Endothelial cell of umbilical vein (primary cell): ENCODE data around the gene POLR3GL. TPM values are rescaled to one million over a fixed set of nuclear protein-coding genes. Genes with fewer than 3 reads are reported as not detected.
A peak's percentile ranks its signal among the peaks of the same experiment; 100 is the strongest.
"Not testable (repeated sequence)": the region's sequence is repeated elsewhere in the genome, so short reads cannot be mapped to it uniquely, and the experiment has no call there.

ENCODE experiments used
- BruUV-seq: library from RNA; stranded (reverse); fragments of 400-500 nt; replicated peaks from 2 replicates; lab custom pipeline; 2021; lab: Mats Ljungman, UMichigan
- CTCF ChIA-PET: fragments of 300-600, 350-600 bp; sonication (Branson Sonifier 250); formaldehyde crosslinking; loops from one replicate; lab custom pipeline; 2021; ENCODE audit warnings: antibody characterized with exemption, inconsistent platforms; lab: Charles Lee
- POLR2A ChIA-PET: fragments of 300-600, 350-600 bp; sonication (Branson Sonifier 250); formaldehyde crosslinking; loops from one replicate; lab custom pipeline; 2021; ENCODE audit warnings: antibody characterized with exemption, inconsistent platforms; lab: Charles Lee
- DNase-seq: peaks from one replicate; pipeline ENCODE4 v3.0.0-alpha.2; 2011; ENCODE audit warnings: low read depth, low spot score
- FAIRE-seq: peaks from 2 replicates; lab custom pipeline; 2011; peaks lifted over from hg19 to GRCh38; lab: Jason Lieb, UNC
- H2AFZ ChIP-seq: 2 replicates; pipeline ENCODE4 v1.6.0; 2012; ENCODE audit warnings: low read depth, low read length, control low read depth, inconsistent platforms
- H3K27ac ChIP-seq: 2 replicates; pipeline ENCODE4 v1.5.1; 2011; ENCODE audit warnings: low read depth, mild to moderate bottlenecking, control low read depth, low read length, moderate library complexity; ENCODE audit not compliant: insufficient read depth
- H3K27me3 ChIP-seq, 2 experiments: 2 replicates each; pipeline versions ENCODE4 v1.6.0 to v1.6.1; 2011; ENCODE audit warnings: low read length in 2 of 2, mixed read lengths in 1 of 2; ENCODE audit not compliant: control insufficient read depth in 2 of 2, insufficient read depth in 2 of 2
- H3K36me3 ChIP-seq, 2 experiments: 2 replicates in 1 of 2; 3 replicates in 1 of 2; pipeline ENCODE4 v1.5.1; 2011; ENCODE audit warnings: low read length in 2 of 2, mild to moderate bottlenecking in 1 of 2, moderate library complexity in 1 of 2; ENCODE audit not compliant: control insufficient read depth in 2 of 2, insufficient read depth in 2 of 2; ENCODE audit errors: extremely low read depth in 1 of 2
- H3K4me1 ChIP-seq: 3 replicates; pipeline ENCODE4 v1.5.1; 2011; ENCODE audit warnings: mild to moderate bottlenecking, low read length; ENCODE audit not compliant: control insufficient read depth, insufficient read depth; ENCODE audit errors: extremely low read depth
- H3K4me2 ChIP-seq: 2 replicates; pipeline ENCODE4 v1.6.1; 2011; ENCODE audit warnings: low read length, control low read depth, mixed read lengths; ENCODE audit not compliant: insufficient read depth
- H3K4me3 ChIP-seq, 3 experiments: fragments of 200-600 bp in 1 of 3; sonication (generic), shearing (Covaris generic) in 1 of 3; replicated peaks in 1 of 3; 2 replicates each; pipeline ENCODE4 v1.5.1; 2011 to 2016; ENCODE audit warnings: control low read depth in 3 of 3, low read length in 3 of 3, mild to moderate bottlenecking in 2 of 3, inconsistent platforms in 1 of 3, low read depth in 1 of 3, moderate library complexity in 1 of 3; ENCODE audit not compliant: insufficient read depth in 1 of 3
- H3K79me2 ChIP-seq: 2 replicates; pipeline ENCODE4 v1.6.0; 2012; ENCODE audit warnings: low read length, inconsistent platforms; ENCODE audit not compliant: control insufficient read depth, insufficient read depth
- H3K9ac ChIP-seq: replicated peaks from 2 replicates; pipeline ENCODE3; 2011; ENCODE audit warnings: low read length, control low read depth; ENCODE audit not compliant: insufficient read depth; ENCODE audit errors: extremely low read depth
- H3K9me1 ChIP-seq: replicated peaks from 3 replicates; pipeline ENCODE4 v1.6.0; 2011; ENCODE audit warnings: mild to moderate bottlenecking, low read length; ENCODE audit not compliant: control insufficient read depth, insufficient read depth; ENCODE audit errors: extremely low read depth
- H3K9me3 ChIP-seq: replicated peaks from 2 replicates; pipeline ENCODE4 v1.5.1; 2012; ENCODE audit warnings: low read length, inconsistent platforms; ENCODE audit not compliant: control insufficient read depth, insufficient read depth
- H4K20me1 ChIP-seq: replicated peaks from 2 replicates; pipeline ENCODE3; 2011; ENCODE audit warnings: mild to moderate bottlenecking, low read length; ENCODE audit not compliant: control insufficient read depth, insufficient read depth; ENCODE audit errors: extremely low read depth
- EZH2 ChIP-seq: IDR thresholded peaks from 2 replicates; pipeline ENCODE4 v1.6.1; 2012; ENCODE audit warnings: borderline replicate concordance, low read depth, mild to moderate bottlenecking, moderate library complexity, low read length, inconsistent platforms; ENCODE audit not compliant: severe bottlenecking
- FOS ChIP-seq: IDR thresholded peaks from 2 replicates; pipeline ENCODE4 v1.6.1; 2011; ENCODE audit warnings: mild to moderate bottlenecking, low read length, moderate library complexity, borderline replicate concordance; ENCODE audit not compliant: insufficient read depth
- GATA2 ChIP-seq: IDR thresholded peaks from 2 replicates; pipeline ENCODE4 v1.7.0; 2011; ENCODE audit warnings: low read depth, mild to moderate bottlenecking, moderate library complexity, mixed read lengths, low read length; ENCODE audit not compliant: insufficient read length, insufficient read depth
- JUN ChIP-seq: IDR thresholded peaks from 2 replicates; pipeline ENCODE4 v1.6.1; 2011; ENCODE audit warnings: borderline replicate concordance, low read depth; ENCODE audit not compliant: insufficient read length, insufficient read depth
- MYC ChIP-seq: IDR thresholded peaks from one replicate; pipeline ENCODE4 v1.6.1; 2011; ENCODE audit warnings: mild to moderate bottlenecking, low read depth, low read length
- POLR2A ChIP-seq: IDR thresholded peaks from 2 replicates; pipeline ENCODE4 v1.6.1; 2012; ENCODE audit warnings: low read depth, mild to moderate bottlenecking, control low read depth, low read length
- POLR2AphosphoS5 ChIP-seq: IDR thresholded peaks from 2 replicates; pipeline ENCODE4 v1.6.1; 2012; ENCODE audit warnings: low read depth, mild to moderate bottlenecking, control low read depth, low read length, moderate library complexity; ENCODE audit not compliant: insufficient read depth
- dilution Hi-C: fragments of 300-500 bp; cut with MboI; formaldehyde crosslinking; loops from one replicate; pipeline ENCODE4 v1.15.0; 2019; ENCODE audit warnings: low sequenced_read_pairs; ENCODE audit not compliant: extremely low pct_ligation_motif_present
- intact Hi-C: fragments of 100-400 bp; cut with micrococcal nuclease; formaldehyde crosslinking; loops from one replicate; pipeline ENCODE4 v1.10.0; 2022
- polyA plus RNA-seq, 4 experiments: library from polyadenylated mRNA; depleted of rRNA in 3 of 4; stranded (reverse) in 3 of 4; unstranded in 1 of 4; fragments of >200 nt; gene quantifications; 2 replicates each; pipeline versions ENCODE4 v1.2.1 to v1.2.3, GENCODE V29; 2011 to 2012; ENCODE audit warnings: missing spikeins in 1 of 4
- total RNA-seq: library from RNA; stranded (reverse); gene quantifications from 2 replicates; pipeline ENCODE4 v1.2.3, GENCODE V29; 2021
- TF ChIP-seq, protein P1 (sequence below), 2 donors: IDR thresholded peaks; 1 replicate in 1 of 2; 2 replicates in 1 of 2; pipeline ENCODE4 v1.5.1; 2011; ENCODE audit warnings: low read length in 2 of 2, mild to moderate bottlenecking in 2 of 2, moderate library complexity in 2 of 2, control low read depth in 1 of 2, inconsistent platforms in 1 of 2, low read depth in 1 of 2; ENCODE audit not compliant: insufficient read depth in 1 of 2; ENCODE audit errors: extremely low read depth in 1 of 2
- TF ChIP-seq, protein P2 (sequence below): IDR thresholded peaks from 2 replicates; pipeline ENCODE4 v1.6.1; 2011; ENCODE audit not compliant: insufficient read depth, insufficient read length

Gene POLR3GL
- total and polyA plus RNA-seq, 2 donors (not counting 3 experiments of a cell fraction or from before 2014, with no cell fraction given) = 12.4 to 15.3 TPM

DNA sequence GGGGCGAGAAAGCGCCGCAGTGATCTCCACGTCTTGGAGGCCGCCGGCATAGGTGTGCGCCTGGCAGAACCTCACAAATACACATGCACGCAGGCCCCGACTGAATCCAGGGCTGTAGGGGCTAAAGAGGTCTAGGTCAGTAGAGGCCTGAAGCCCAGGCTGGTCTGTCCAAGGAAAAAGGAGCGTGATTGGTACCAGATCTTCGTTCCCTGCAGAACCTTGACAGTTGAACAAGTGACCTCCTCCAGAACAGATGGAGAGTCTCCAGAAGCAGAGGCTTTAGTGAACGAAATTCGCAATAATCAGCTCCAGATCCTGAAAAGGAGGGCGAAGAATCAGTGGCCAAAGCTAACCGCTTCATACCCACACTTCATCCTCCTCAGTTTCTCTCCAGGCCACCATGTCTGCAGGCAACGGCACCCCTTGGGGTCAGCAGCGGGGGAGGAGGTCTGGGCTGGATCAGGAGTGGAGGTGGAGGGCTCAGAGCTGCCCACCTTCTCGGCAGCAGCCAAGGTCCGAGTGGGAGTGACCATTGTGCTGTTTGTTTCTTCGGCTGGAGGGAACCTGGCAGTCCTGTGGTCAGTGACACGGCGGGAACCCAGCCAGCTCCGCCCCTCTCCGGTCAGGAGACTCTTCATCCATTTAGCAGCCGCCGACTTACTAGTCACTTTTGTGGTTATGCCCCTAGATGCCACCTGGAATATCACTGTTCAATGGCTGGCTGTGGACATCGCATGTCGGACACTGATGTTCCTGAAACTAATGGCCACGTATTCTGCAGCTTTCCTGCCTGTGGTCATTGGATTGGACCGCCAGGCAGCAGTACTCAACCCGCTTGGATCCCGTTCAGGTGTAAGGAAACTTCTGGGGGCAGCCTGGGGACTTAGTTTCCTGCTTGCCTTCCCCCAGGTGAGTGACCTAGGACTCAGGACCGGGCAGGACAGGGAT is 45.2 kb upstream of the POLR3GL start:
- dilution Hi-C loops = no loop called here
- TF ChIP-seq FOS (no peak), POLR2A (no peak), POLR2AphosphoS5 (no peak), MYC (no peak), EZH2 (no peak), GATA2 (no peak), JUN (no peak)
- TF ChIP-seq, protein P1, sequence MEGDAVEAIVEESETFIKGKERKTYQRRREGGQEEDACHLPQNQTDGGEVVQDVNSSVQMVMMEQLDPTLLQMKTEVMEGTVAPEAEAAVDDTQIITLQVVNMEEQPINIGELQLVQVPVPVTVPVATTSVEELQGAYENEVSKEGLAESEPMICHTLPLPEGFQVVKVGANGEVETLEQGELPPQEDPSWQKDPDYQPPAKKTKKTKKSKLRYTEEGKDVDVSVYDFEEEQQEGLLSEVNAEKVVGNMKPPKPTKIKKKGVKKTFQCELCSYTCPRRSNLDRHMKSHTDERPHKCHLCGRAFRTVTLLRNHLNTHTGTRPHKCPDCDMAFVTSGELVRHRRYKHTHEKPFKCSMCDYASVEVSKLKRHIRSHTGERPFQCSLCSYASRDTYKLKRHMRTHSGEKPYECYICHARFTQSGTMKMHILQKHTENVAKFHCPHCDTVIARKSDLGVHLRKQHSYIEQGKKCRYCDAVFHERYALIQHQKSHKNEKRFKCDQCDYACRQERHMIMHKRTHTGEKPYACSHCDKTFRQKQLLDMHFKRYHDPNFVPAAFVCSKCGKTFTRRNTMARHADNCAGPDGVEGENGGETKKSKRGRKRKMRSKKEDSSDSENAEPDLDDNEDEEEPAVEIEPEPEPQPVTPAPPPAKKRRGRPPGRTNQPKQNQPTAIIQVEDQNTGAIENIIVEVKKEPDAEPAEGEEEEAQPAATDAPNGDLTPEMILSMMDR (IDR thresholded peaks at IDR 0.05; ENCODE audit: extremely low read depth in 1 of 2, insufficient read depth in 1 of 2, low read depth in 1 of 2, low read length in 2 of 2) = no peak
- TF ChIP-seq, protein P2, sequence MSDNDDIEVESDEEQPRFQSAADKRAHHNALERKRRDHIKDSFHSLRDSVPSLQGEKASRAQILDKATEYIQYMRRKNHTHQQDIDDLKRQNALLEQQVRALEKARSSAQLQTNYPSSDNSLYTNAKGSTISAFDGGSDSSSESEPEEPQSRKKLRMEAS = no peak
- DNase-seq (peak; percentile 68), FAIRE-seq (peak; percentile 78)
- POLR2A ChIA-PET = interaction anchor here (0.7 to 1.5 kb wide), 6 partner anchors 8 to 82 kb away, joined by 3 to 6 read pairs (median 3); partner anchors contain the start of genes LIX1L, PIAS3 and RBM8A
- Histone ChIP-seq H3K4me3 (peak overlapping the region; percentile 45 to 77 (median 62)), H3K36me3 (peaks cover 2 to 3% of the 10 kb centered on the region in 2 experiments), H3K9me1 (no peaks in the 10 kb centered on the region), H3K27ac (peak overlapping the region; percentile 19), H3K4me2 (peak overlapping the region; percentile 77), H3K79me2 (peaks cover 7% of the 10 kb centered on the region), H3K27me3 (no peaks in the 10 kb centered on the region), H3K9ac (peak overlapping the region; percentile 76), H2AFZ (peak overlapping the region; percentile 26), H3K4me1 (peaks cover 16% of the 10 kb centered on the region), H4K20me1 (no peaks in the 10 kb centered on the region), H3K9me3 (no peaks in the 10 kb centered on the region)
- CTCF ChIA-PET = interaction anchor here (0.7 to 1.9 kb wide), 10 partner anchors 8 to 88 kb away, joined by 3 to 28 read pairs (median 6); partner anchors contain the start of genes ANKRD34A, ITGA10, LIX1L and NUDT17
- BruUV-seq = no TSS peak
- intact Hi-C loops = loop anchor here (2.0 kb wide), 2 partner anchors 38 to 60 kb away; partner anchors contain the start of gene PIAS3

DNA sequence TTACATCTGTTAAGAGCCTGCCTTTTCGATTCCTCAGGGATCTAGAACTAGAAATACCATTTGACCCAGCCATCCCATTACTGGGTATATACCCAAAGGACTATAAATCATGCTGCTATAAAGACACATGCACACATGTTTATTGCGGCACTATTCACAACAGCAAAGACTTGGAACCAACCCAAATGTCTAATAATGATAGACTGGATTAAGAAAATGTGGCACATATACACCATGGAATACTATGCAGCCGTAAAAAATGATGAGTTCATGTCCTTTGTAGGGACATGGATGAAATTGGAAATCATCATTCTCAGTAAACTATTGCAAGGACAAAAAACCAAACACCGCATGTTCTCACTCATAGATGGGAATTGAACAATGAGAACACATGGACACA is 44.2 kb upstream of the POLR3GL start:
- H3K36me3 ChIP-seq, H3K9me1 ChIP-seq, H3K79me2 ChIP-seq, H3K4me2 ChIP-seq, H3K4me3 ChIP-seq, H3K27me3 ChIP-seq, H3K9me3 ChIP-seq, FAIRE-seq, H3K27ac ChIP-seq, CTCF ChIA-PET, H3K9ac ChIP-seq, BruUV-seq, DNase-seq, H4K20me1 ChIP-seq, intact Hi-C loops, H2AFZ ChIP-seq, dilution Hi-C loops: not testable (repeated sequence)
- POLR2A ChIA-PET = interaction anchor here (0.7 kb wide), 1 partner anchor 9 kb away, joined by 3 read pairs; no protein-coding TSS in a partner anchor
- H3K4me1 ChIP-seq = peaks cover 16% of the 10 kb centered on the region
